IPS-20b (cell line): ENCODE results near the gene SEMA3B.
"Not testable (repeated sequence)": the region's sequence is repeated elsewhere in the genome, so short reads cannot be mapped to it uniquely, and the experiment has no call there.

Source experiments
- H3K27ac ChIP-seq: one replicate; pipeline ENCODE4 v1.5.1; 2013; ENCODE audit warnings: low read length
- H3K27me3 ChIP-seq: 2 replicates; pipeline ENCODE4 v1.6.1; 2013; ENCODE audit warnings: mild to moderate bottlenecking, low read length, inconsistent platforms; ENCODE audit not compliant: insufficient read depth
- H3K36me3 ChIP-seq: 2 replicates; pipeline ENCODE4 v1.6.1; 2013; ENCODE audit warnings: low read depth, mild to moderate bottlenecking, inconsistent platforms, low read length, moderate library complexity; ENCODE audit not compliant: insufficient read depth
- H3K4me1 ChIP-seq: 2 replicates; pipeline ENCODE4 v1.6.1; 2013; ENCODE audit warnings: mild to moderate bottlenecking, control low read depth, inconsistent platforms, low read length, moderate library complexity; ENCODE audit not compliant: insufficient read depth
- H3K4me3 ChIP-seq: 2 replicates; pipeline ENCODE4 v1.5.1; 2013; ENCODE audit warnings: mild to moderate bottlenecking, low read length, inconsistent platforms
- H3K9ac ChIP-seq: 2 replicates; pipeline ENCODE4 v1.6.1; 2013; ENCODE audit warnings: low read depth, mild to moderate bottlenecking, inconsistent platforms, low read length, moderate library complexity
- H3K9me3 ChIP-seq: 2 replicates; pipeline ENCODE4 v1.6.1; 2013; ENCODE audit warnings: mild to moderate bottlenecking, low read depth, low read length, inconsistent platforms; ENCODE audit not compliant: insufficient read depth

SEMA3B gene

DNA sequence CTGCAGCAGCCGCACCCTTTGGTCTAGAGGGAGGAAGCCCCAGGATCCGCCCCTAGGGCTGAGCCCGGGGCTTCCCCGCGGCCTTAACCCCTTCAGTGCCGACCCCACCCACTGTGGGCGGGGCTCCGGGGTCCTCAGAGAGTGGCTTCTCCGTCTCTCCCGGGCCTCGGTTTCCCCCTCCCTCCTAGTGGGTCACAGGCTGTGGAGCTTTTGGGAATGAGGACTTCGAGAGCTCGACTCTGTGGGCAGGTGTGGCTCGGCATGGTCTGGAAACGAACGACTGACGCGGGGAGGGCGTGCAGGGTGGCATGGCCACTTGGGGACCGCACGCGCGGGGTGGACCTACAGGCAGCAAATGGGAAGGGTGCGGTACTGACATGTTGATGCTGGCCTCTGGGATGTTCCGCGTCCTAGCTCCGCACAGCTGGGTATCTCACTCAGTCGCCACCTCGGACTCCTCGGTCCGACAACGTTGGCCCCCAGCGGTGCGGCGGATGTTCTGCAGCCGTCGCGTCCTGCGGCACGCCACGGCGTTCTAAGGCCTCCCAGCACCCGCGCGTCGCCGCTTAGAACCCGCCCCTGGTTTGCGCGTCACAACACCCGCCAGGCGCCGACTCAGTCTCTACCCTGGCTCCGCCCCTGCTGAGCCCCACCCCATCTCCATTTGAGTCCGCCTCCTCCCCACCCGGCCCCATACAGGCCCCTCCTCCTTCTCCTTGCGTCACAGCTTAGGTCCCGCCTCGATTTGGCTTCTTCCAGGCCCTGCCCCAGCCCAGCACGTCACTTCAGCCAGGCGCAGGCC, 30.1 kb downstream of the SEMA3B start, which contains the start of the genes HYAL3 and NAA80:
HYAL3 (minus strand) TSS at position 570 of the 802 bp plus-strand sequence. CDS start 3,803 bp downstream, outside the sequence.
NAA80 (minus strand) TSS at position 570 of the 802 bp plus-strand sequence. CDS start 1,942 bp downstream, outside the sequence.
- no peak within 1 kb of the TSS for H3K27ac ChIP-seq
- H3K9me3 ChIP-seq = no peaks in the 10 kb centered on the region
- peak within 1 kb of the TSS; percentile 85 for H3K9ac ChIP-seq
- peaks cover 4% of the 10 kb centered on the region; the same call in 1 of the 2 replicates for H3K27me3 ChIP-seq
- peak within 1 kb of the TSS; percentile 96 for H3K4me3 ChIP-seq
- H3K4me1 ChIP-seq = peaks cover 9% of the 10 kb centered on the region
- H3K36me3 ChIP-seq = no peaks in the 10 kb centered on the region

DNA sequence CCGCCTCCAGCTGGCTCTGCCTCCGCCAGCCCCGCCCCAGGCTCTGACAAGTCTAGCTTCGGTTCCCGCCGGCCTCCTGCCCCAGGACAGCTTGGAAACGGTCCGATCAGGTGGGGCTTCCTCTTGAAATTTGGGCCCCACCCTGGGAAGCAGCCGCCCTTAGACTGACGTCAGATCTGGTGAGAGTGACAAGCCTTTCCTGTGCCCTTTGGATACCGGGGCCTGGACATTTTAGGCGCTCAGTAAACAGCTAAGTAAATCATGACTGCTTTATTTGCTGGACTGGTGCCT, 30.6 kb downstream of the SEMA3B start:
- Histone ChIP-seq H3K4me1 (peaks cover 9% of the 10 kb centered on the region), H3K27ac (no peak overlapping the region), H3K4me3 (peak overlapping the region; percentile 96), H3K36me3 (no peaks in the 10 kb centered on the region), H3K27me3 (peaks cover 4% of the 10 kb centered on the region; the same call in 1 of the 2 replicates), H3K9me3 (no peaks in the 10 kb centered on the region), H3K9ac (peak overlapping the region; percentile 58; the same call in 1 of the 2 replicates)

DNA sequence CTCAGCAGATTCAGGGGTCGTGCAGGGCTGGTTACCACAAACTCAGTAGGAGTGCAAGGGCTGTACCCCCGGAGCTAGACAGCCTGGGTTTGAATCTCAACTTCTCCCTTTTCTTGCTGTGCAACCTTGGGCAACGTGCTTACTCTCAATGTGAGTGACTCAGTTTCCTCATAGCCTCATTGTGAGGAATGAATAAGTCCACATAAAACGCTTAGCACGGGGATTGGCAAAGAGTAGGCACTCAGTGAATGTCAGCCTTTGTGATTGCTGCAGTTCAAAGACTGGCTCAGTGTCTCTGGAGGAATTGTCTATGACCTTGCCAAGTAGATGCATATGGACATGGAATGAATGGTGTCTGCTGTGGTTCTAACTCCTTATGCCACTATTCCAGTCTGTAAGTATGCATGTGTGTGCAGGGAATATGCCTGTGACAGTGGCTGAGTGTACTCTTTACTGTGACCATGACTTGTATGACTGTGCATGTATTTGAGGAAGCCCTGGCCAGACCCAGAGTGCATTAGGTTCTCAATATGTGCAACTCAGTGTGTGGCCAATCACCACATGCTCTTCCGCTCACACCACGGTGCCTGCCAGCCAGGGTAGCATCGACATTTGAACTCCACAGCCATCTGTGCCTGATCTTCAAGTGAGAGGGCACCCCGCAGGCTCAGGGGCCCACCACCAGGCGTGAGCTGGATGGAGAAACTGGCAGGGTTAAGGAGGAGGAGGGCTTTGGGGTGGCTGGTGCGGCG, 31.2 kb downstream of the SEMA3B start:
- peaks cover 4% of the 10 kb centered on the region; the same call in 1 of the 2 replicates for H3K27me3 ChIP-seq
- no peak overlapping the region for H3K27ac ChIP-seq
- no peaks in the 10 kb centered on the region for H3K9me3 ChIP-seq
- H3K9ac ChIP-seq = peak overlapping the region; percentile 58; the same call in 1 of the 2 replicates
- no peaks in the 10 kb centered on the region for H3K36me3 ChIP-seq
- peak overlapping the region; percentile 96 for H3K4me3 ChIP-seq
- peaks cover 9% of the 10 kb centered on the region for H3K4me1 ChIP-seq

DNA sequence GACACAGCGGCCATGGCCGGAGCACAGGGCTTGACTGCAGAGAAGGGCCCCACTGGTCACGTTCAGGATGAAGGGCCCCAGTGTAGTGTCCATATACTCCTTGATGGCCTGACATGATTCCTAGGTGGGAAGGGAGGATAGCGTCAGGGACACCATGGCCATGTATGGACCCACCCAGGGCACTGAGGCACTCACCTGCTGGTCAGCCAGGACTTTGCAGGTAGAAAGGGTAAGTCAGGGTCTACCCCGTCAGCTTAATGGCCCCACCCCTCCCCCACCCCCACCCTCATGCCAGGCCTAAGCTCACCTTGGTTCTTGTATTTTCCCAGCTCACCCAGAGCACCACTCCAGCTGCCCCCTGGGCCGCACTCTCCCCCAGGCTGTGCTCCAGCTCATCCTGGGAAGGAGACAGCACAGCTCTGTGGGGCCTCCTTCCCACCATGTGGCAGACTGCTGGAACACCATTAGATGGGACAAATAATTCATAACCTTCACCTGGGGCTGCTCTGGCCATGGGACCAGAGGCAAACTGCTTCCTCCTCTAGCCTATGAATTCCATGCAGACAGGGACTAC, 31.8 kb downstream of the SEMA3B start:
- Histone ChIP-seq H3K4me1 (peaks cover 9% of the 10 kb centered on the region), H3K9ac (no peak overlapping the region), H3K27ac (no peak overlapping the region), H3K36me3 (no peaks in the 10 kb centered on the region), H3K27me3 (peaks cover 4% of the 10 kb centered on the region; the same call in 1 of the 2 replicates), H3K4me3 (no peak overlapping the region), H3K9me3 (peaks cover under 1% of the 10 kb centered on the region; the same call in 1 of the 2 replicates)

DNA sequence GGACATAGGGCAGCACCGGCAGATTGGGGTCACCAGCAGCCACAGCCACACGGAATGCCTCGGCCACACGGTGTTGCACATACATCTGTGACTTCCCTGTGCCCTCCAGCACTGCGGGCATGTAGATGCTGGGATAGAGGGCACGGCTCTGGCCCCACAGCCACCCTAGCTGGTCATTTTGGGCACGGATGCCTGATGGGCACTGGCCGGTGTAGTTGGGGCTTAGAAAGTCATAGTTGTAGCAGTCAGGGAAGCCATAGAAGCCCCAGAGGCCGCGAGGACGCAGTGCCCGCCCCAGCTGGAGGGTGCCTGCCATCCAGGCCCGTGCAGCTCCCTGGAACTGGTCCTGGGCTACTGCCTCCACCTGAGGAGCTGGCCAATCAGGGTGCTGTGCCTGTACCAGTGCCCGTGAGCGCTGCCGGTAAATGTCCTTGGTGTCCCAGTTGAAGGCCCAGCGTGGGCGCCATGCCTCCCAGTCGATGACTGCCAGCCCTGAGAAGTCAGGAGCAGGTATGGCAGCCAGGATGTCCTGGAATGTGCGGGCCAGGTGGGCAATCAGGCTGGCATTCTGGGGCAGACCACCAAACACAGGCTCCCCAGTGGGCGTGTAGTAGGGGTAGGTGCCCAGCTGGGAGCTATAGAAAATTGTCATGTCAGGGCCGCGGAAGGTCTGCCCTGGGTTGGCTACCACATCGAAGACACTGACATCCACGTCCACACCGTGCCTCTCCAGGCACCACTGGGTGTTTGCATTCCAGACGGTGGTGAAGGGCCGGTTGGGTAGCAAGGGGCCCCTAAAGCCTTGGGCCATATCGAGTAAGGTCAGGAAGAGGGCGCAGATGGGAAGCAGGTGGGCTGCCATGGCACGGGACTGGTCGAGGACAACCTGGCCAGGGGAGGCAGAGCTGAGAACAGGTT, 33.4 kb downstream of the SEMA3B start:
- Histone ChIP-seq H3K27me3 (peaks cover 4% of the 10 kb centered on the region; the same call in 1 of the 2 replicates), H3K9ac (0 out of 2 replicates have a peak overlapping the region, but pooled peaks have one; percentile 38), H3K36me3 (no peaks in the 10 kb centered on the region), H3K4me3 (no peak overlapping the region), H3K4me1 (peaks cover 9% of the 10 kb centered on the region), H3K27ac (no peak overlapping the region), H3K9me3 (peaks cover 8% of the 10 kb centered on the region)

DNA sequence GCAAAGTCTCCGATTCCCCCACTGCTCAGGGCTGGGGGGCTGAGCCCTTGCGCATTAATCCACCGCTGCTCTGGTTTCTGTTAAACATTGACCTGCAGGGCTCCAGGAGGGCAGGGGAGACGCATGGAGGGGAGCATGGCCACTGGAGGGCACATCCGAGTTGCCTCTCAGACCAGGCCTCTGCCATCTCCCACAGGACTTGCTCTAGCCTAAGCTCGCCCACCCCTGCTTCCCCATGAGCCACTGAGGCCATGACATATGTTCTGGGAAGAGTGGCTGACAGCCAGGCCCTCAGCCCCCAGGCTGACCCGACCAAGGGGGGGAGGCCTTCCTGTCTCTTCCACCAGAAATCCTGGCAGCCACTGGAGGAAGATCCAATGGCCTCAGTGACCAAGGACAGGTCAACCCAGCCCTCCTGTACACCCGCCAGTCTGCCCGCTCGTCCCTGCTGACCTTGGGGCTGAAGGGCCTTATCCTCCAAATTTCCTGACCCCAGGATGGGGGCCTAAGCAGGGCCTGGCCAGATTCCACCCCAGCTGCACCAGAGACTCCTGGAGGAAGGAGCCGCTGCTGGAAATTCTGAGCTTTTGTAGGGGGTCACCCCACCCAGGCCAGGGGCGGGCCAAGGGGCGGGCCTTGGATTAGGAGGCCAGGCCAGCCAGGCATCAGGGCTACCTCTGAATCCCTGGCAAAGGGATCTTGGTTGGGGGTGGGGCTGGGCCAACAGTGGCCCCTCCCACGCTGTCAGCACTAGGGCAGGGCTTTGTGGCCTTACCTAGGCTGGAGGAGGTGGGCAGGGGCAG, 34.3 kb downstream of the SEMA3B start, which contains the start of gene HYAL1:
HYAL1 (minus strand) TSS at position 562 of the 803 bp plus-strand sequence. CDS start 618 bp downstream, outside the sequence.
- Histone ChIP-seq H3K27ac (no peak within 1 kb of the TSS), H3K9me3 (peaks cover 14% of the 10 kb centered on the region), H3K4me3 (peak within 1 kb of the TSS; percentile 12; the same call in 1 of the 2 replicates), H3K9ac (peak within 1 kb of the TSS; percentile 38; the same call in 1 of the 2 replicates), H3K27me3 (peaks cover 4% of the 10 kb centered on the region; the same call in 1 of the 2 replicates), H3K36me3 (no peaks in the 10 kb centered on the region), H3K4me1 (peaks cover 9% of the 10 kb centered on the region)

DNA sequence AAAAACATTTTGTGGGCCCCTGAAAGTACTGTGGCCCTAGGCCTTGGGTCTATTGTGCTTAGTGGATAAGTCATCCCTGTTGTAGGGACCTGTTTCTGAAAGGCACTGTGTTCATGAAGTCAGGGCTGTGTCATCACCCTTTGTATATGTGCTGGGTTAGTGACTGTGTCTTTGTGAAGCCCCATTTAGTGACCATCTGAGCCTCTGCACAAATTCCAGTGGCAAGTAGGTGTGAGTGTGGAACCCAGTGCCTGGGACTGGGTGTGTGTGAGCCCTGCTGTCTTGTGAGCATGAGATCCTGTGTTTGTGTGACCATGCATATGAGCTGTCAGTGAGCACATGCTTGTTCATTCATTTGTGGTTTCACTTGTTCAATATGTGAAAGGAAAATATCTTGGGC, 35.7 kb downstream of the SEMA3B start:
- peaks cover 9% of the 10 kb centered on the region for H3K4me1 ChIP-seq
- no peak overlapping the region for H3K27ac ChIP-seq
- H3K4me3 ChIP-seq = no peak overlapping the region
- peaks cover 4% of the 10 kb centered on the region; the same call in 1 of the 2 replicates for H3K27me3 ChIP-seq
- H3K9me3 ChIP-seq = peaks cover 21% of the 10 kb centered on the region
- no peaks in the 10 kb centered on the region for H3K36me3 ChIP-seq
- H3K9ac ChIP-seq = no peak overlapping the region

DNA sequence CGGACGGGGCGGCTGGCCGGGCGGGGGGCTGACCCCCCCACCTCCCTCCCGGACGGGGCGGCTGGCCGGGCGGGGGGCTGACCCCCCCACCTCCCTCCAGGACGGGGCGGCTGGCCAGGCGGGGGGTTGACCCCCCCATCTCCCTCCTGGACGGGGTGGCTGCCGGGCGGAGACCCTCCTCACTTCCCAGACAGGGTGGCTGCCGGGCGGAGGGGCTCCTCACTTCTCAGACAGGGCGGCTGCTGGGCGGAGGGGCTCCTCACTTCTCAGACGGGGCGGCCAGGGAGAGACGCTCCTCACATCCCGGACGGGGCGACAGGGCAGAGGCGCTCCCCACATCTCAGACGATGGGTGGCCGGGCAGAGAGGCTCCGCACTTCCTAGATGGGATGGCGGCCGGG, 43.1 kb downstream of the SEMA3B start:
- peaks cover 19% of the 10 kb centered on the region; the same call in 1 of the 2 replicates for H3K9me3 ChIP-seq
- peaks cover 15% of the 10 kb centered on the region for H3K36me3 ChIP-seq
- H3K9ac ChIP-seq, H3K4me1 ChIP-seq, H3K27me3 ChIP-seq, H3K4me3 ChIP-seq, H3K27ac ChIP-seq: not testable (repeated sequence)

DNA sequence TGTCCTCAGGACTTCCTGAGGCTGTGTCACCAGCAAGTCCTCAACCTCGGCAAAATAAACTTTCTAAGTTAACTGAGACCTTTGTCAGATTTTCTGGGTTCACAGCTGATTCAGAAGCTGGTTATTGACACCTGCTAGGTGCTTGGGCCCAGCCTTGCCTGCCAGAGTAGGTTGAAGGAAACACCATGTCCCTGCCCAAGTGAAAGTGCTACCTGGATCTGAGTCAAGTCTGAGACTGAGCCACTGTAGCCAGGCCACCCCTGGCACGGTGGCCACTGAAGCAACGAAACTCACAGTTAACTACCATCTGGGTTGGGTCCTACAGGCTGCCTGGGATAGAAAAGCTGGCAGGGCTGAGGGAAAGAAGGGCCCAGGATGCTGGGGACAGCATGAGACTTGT, 45.4 kb downstream of the SEMA3B start:
- Histone ChIP-seq H3K9me3 (peaks cover 8% of the 10 kb centered on the region; the same call in 1 of the 2 replicates), H3K4me1 (no peaks in the 10 kb centered on the region; the same call in 1 of the 2 replicates), H3K4me3 (no peak overlapping the region), H3K9ac (no peak overlapping the region), H3K27me3 (no peaks in the 10 kb centered on the region), H3K27ac (no peak overlapping the region), H3K36me3 (peaks cover 38% of the 10 kb centered on the region)

DNA sequence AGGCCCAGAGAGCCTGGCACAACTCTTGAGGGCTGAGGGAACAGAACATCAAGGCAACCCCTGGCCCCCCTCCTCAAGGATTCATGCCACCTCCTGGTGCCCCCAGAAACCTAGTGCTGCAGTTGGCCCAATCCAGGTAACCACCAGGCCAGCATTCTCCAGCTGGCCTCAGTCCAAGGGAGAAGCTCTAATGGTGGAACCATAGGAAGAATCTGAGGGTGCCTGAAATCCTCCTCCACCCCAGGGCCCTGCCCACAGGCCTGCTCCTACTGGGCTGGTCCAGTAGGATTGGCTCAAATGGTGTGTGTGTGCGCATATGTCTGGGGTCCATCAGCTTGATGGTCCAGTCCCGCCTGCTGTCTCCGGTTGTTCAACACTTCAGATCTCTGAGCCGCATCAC, 45.9 kb downstream of the SEMA3B start:
- Histone ChIP-seq H3K9ac (no peak overlapping the region), H3K27me3 (no peaks in the 10 kb centered on the region), H3K9me3 (peaks cover 4% of the 10 kb centered on the region; the same call in 1 of the 2 replicates), H3K4me3 (no peak overlapping the region), H3K27ac (no peak overlapping the region), H3K4me1 (no peaks in the 10 kb centered on the region; the same call in 1 of the 2 replicates), H3K36me3 (peaks cover 42% of the 10 kb centered on the region)
